Duodenal mucosa (tissue), 2 donors: ENCODE measurements around the gene SDHB.

Experiments
- H3K27ac ChIP-seq: one replicate; pipeline ENCODE4 v1.7.0; 2013; ENCODE audit warnings: low read depth, low read length
- H3K27me3 ChIP-seq, 2 donors: one replicate each; pipeline ENCODE4 v1.7.0; 2013; ENCODE audit warnings: low read length in 2 of 2, control low read depth in 1 of 2; ENCODE audit not compliant: insufficient read depth in 2 of 2, control insufficient read depth in 1 of 2
- H3K36me3 ChIP-seq, 2 donors: one replicate each; pipeline ENCODE4 v1.7.0; 2013; ENCODE audit warnings: low read length in 2 of 2, control low read depth in 1 of 2; ENCODE audit not compliant: insufficient read depth in 2 of 2, control insufficient read depth in 1 of 2
- H3K4me1 ChIP-seq, 2 donors: one replicate each; pipeline ENCODE4 v1.7.0; 2013; ENCODE audit warnings: low read length in 2 of 2, control low read depth in 1 of 2; ENCODE audit not compliant: insufficient read depth in 2 of 2, control insufficient read depth in 1 of 2
- H3K4me3 ChIP-seq, 2 donors: one replicate each; pipeline ENCODE4 v1.7.0; 2013; ENCODE audit warnings: low read length in 2 of 2, low read depth in 1 of 2
- H3K9ac ChIP-seq, 2 donors: one replicate each; pipeline ENCODE4 v1.7.0; 2013; ENCODE audit warnings: low read length in 2 of 2, low read depth in 1 of 2
- H3K9me3 ChIP-seq, 2 donors: one replicate each; pipeline ENCODE4 v1.7.0; 2013; ENCODE audit warnings: low read length in 2 of 2, control low read depth in 1 of 2; ENCODE audit not compliant: control insufficient read depth in 1 of 2

Gene SDHB

DNA sequence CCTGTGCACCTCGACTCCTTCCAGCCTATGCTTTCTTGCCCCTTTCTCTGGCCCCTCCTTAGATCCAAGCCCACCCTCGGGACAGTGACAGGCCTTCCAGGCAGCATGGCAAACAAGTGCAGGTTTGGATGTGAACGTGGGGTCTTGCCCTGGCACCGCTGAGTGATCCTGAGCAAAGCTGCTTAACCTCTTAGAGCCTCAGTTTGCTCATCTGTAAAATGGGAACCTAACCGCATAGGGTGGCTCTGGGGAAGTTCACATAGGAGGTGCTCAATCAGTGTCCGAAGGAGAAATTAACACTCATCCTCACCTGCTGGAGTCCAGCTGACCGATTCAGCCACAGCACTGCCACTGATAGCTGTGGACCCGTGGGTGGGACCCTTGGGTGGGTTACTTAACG is 80.6 kb downstream of the SDHB start:
- H3K4me3 ChIP-seq: no peak overlapping the region
- H3K9me3 ChIP-seq: no peaks in the 10 kb centered on the region
- no peak overlapping the region for H3K27ac ChIP-seq
- peaks cover 0 to 3% of the 10 kb centered on the region in 2 donors for H3K36me3 ChIP-seq
- peaks cover 0 to 11% of the 10 kb centered on the region in 2 donors for H3K4me1 ChIP-seq
- no peak overlapping the region for H3K9ac ChIP-seq
- no peaks in the 10 kb centered on the region for H3K27me3 ChIP-seq

DNA sequence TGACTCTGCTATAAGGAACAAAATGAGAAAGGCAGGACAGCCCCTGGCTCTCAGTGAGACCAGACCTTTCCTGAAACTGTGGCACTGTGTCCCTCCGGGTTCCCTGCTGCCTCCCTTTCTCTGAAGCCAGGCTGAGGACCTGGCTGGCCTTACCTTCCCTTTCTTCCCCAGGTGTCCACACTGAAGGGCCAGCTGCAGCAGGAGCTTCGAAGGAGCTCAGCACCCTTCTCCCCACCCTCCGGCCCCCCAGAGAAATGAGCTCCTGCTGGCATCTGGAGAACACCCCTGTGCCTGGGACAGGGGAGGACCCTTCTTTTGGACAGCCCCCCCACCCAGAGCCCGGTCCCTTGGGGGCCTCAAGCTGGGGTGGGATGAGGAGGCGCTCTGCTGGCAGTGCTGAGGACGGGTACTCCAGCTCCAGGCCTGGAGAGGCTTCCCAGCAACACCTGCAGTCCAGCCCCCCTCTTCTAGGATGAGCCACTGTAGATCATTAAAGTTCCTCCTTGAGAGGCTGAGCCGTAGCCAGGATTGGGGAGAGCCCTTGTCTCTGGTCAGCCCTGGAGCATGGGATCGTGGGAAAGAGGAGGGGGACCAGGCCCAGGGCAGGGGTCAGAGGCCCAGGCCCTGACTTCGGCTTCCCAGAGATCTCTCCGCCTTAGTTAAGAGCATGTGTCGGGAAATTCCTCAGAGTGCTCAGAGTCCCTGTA is 81.5 kb downstream of the SDHB start:
- peaks cover 0 to 4% of the 10 kb centered on the region in 2 donors for H3K36me3 ChIP-seq

DNA sequence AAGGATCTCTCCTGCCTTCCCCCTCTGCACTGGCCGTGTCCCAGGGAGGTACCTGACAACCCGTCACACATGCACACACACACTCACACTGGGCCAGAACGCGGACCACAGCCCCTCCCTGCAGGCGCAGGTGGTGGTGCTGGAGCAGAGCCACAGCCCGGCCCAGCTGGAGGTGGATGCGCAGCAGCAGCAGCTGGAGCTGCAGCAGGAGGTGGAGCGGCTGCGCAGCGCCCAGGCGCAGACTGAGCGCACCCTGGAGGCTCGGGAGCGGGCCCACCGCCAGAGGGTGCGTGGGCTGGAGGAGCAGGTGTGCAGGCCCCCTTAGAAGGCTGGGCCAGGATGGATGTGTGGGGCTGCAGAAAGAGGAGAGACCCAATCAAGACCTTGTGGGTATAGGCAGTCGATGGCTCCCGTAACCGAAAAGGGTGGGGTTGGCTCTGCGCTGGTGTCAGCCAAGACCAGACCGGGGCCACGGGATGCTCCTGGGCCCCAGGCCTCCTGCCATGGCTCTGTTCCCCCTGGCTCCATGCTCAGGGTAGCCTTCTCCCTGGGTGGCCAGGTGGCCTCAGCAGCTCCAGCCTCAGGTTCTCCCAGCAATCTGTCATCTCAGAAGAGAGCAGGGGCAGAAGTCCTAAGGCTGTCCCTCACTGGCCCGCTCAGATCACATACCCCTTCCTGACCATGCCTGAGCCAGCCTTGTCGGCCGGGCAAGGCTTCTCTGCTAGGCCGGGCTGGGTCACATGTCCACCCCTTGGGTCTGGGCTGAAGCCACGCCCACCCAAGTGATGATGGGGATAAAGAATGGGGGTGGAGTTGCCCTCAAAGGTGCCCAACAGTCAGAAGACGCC is 82.3 kb downstream of the SDHB start:
- peaks cover 0 to 10% of the 10 kb centered on the region in 2 donors for H3K4me1 ChIP-seq
- no peaks in the 10 kb centered on the region for H3K27me3 ChIP-seq
- no peak overlapping the region for H3K4me3 ChIP-seq
- no peak overlapping the region for H3K27ac ChIP-seq
- peaks cover 0 to 4% of the 10 kb centered on the region in 2 donors for H3K36me3 ChIP-seq
- no peaks in the 10 kb centered on the region for H3K9me3 ChIP-seq
- no peak overlapping the region for H3K9ac ChIP-seq

More for the DNA sequence above, 81.5 kb downstream of the SDHB start:
- Histone ChIP-seq H3K4me3 (no peak overlapping the region), H3K9me3 (no peaks in the 10 kb centered on the region), H3K4me1 (peaks cover 0 to 10% of the 10 kb centered on the region in 2 donors), H3K27me3 (no peaks in the 10 kb centered on the region), H3K9ac (no peak overlapping the region), H3K27ac (no peak overlapping the region)

DNA sequence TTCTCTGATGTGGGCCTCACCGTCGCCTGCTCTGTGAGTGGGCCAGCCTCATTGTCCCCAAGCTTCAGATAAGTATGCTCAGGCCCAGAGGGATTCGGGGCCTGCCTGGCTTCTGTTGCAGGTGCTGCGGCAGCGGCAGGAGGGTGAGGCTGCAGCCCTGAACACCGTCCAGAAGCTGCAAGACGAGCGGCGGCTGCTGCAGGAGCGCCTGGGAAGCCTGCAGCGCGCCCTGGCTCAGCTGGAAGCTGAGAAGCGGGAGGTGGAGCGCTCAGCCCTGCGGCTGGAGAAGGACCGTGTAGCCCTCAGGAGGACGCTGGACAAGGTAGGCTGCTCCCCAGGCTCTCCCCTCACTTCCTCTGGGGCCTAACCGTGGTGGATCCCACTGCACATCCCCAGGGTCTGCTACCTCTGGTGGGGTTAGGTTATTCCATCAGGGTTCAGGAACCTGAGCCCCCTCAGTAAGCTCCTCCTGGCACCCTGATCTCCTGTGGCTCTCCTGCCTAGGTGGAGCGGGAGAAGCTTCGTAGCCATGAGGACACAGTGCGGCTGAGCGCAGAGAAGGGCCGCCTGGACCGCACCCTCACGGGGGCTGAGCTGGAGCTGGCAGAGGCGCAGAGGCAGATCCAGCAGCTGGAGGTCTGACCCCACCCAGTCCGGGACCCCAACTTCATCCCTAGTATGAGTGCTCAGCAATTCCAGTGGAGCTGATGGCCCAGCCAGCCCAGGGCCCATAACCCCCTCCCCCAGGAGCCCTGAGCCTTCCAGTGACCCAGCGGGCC is 83.5 kb downstream of the SDHB start:
- no peak overlapping the region for H3K9ac ChIP-seq
- H3K36me3 ChIP-seq: peaks cover 0 to 4% of the 10 kb centered on the region in 2 donors
- peaks cover 0 to 10% of the 10 kb centered on the region in 2 donors for H3K4me1 ChIP-seq
- H3K27me3 ChIP-seq: no peaks in the 10 kb centered on the region
- no peaks in the 10 kb centered on the region for H3K9me3 ChIP-seq
- no peak overlapping the region for H3K27ac ChIP-seq
- H3K4me3 ChIP-seq: no peak overlapping the region

DNA sequence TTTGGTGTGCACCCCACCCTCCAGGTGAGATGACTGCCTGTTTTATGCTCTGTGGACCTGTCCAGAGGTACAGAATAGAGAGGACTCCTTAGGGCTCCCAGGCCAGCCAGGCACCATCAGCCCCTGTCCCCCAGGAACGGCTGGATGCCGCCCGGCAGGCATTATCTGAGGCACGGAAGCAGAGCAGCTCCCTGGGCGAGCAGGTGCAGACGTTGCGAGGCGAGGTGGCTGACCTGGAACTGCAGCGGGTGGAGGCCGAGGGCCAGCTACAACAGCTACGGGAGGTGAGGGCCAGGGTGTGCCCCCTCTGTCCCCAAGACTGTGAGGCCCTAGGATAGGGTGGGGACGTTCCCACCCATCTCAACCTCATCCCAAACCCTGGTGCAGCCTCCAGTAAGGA is 84.2 kb downstream of the SDHB start:
- H3K36me3 ChIP-seq: peaks cover 0 to 4% of the 10 kb centered on the region in 2 donors
- no peak overlapping the region for H3K9ac ChIP-seq
- no peak overlapping the region for H3K4me3 ChIP-seq
- no peaks in the 10 kb centered on the region for H3K27me3 ChIP-seq
- H3K9me3 ChIP-seq: no peaks in the 10 kb centered on the region
- no peak overlapping the region for H3K27ac ChIP-seq
- peaks cover 0 to 10% of the 10 kb centered on the region in 2 donors for H3K4me1 ChIP-seq

DNA sequence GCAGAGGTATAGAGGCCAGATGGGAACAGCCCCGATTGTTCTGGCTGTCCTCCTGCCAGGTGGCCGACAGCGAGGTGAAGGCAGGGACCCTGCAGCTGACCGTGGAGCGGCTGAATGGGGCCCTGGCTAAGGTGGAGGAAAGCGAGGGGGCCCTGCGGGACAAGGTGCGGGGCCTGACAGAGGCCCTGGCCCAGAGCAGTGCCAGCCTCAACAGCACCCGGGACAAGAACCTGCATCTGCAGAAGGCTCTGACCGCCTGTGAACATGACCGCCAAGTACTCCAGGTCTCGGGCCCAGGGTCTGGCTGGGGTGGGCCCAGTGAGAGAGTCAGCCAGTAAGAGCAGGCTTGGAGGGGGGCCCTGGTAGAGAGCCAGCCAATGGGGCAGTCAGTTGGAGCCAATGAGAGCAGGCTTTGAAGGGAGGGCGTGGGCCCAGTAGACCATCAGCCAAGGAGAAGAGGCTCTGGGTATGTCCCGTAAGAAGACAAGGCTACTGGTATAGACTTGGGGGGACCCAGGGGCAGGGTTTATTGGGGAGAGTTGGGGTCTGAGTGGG is 84.7 kb downstream of the SDHB start:
- H3K4me3 ChIP-seq: no peak overlapping the region
- H3K36me3 ChIP-seq: peaks cover 0 to 4% of the 10 kb centered on the region in 2 donors

More for the DNA sequence above, 84.7 kb downstream of the SDHB start:
- Histone ChIP-seq H3K9me3 (no peaks in the 10 kb centered on the region), H3K9ac (no peak overlapping the region), H3K4me1 (peaks cover 0 to 10% of the 10 kb centered on the region in 2 donors), H3K27ac (no peak overlapping the region), H3K27me3 (no peaks in the 10 kb centered on the region)
